HG02571 (cell line): ENCODE data around the gene CNP.
"Not testable (repeated sequence)": the region's sequence is repeated elsewhere in the genome, so short reads cannot be mapped to it uniquely, and the experiment has no call there.

Experiments used
- ATAC-seq: cut with Tn5 transposase; IDR thresholded peaks from one replicate; pipeline ENCODE4 v1.9.1; 2021; ENCODE audit warnings: mild to moderate bottlenecking, moderate library complexity; ENCODE audit not compliant: unreplicated experiment

CNP gene

GRCh38 chr17:41966463-41967140 is at the start of gene CNP:
Gene CNP (plus strand): TSS chr17:41966795. CDS start chr17:41966885, 90 bp downstream.
- ATAC-seq = peak; percentile 47

GRCh38 chr17:41917192-41917591 is 49.4 kb upstream of the CNP start:
- no peak for ATAC-seq

- ATAC-seq = no peak
Measured at GRCh38 chr17:41917679-41918313, 48.8 kb upstream of the CNP start.

DNA sequence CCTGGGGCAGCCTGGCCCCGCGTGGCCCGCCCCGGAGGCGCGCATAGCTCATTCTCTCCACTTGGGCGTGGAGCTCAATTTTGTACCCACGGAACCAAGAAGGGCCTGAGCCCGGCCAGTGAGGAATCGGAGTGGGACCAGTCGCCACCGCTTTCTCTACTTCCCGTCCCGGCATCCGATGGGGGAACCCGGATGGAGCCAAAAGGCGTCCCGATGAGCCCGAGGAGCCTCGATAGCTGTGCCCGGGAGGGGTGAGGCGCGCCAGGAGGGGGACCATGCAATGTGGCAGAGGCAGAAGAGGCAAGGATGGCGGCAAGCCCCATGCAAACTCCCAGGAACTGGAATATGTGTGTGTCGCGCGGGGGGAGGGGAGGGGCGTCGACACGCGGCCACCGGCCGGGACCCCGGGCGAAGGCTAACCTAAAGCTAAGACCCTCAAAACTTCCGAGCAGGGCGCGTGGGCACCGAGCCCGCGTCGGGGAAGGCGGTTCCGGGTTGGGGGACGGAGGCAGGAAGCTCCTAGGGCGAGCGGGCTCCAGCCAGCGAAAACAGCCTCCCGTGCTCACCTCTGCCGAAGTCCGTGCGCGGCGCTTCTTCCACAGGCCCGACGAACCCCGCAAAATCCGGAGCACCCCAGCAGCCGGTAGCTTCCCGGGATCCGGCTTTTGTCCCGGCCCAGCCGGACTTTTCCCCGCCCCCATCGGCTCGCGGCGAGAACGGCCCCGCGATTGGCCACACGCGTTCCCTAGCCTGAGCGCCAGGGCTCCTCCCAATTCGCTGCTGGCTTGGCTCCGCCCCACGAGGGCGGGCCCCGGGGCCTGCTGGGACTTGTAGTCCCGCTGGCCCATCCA is 48.1 kb upstream of the CNP start, which contains the start of gene ACLY:
Gene ACLY, minus strand, starts transcription at position 638 of the 851 bp plus-strand sequence. CDS start 5,078 bp downstream, outside the sequence.
- peak; percentile 91 for ATAC-seq

DNA sequence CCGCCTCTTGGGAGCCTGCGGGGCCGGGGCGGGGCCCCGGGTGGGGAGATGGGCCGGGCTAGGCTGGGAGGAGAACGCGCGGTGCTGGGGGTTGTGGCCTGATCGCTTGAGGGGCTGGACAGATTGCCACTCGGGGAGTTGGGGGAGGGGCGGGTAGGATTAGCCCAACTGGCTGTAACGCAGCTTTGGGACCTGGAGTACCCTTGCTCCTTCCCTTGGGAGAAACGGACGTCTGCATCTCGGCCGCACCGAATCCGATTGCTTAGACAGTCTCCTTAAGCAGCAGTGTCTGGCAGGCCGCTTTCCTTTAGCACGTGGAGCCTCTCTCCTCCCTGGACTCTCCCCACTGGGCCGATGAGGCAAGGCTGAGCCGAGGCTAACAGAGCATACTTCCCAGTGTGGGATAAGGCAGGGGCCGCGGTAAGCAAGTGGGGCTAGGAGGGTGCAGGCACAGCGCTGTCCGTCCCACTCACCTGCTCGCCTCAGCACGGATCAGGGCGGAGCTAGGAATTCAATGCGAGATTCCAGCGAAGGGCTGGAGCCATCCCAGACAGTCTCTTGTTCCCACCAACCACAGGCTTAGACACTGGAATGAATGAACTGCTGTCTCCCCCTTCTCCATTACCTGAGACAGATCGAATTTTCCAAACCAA is 47.3 kb upstream of the CNP start:
- ATAC-seq = peak; percentile 13

- no peak for ATAC-seq
Measured at GRCh38 chr17:41919840-41920579, 46.6 kb upstream of the CNP start.

DNA sequence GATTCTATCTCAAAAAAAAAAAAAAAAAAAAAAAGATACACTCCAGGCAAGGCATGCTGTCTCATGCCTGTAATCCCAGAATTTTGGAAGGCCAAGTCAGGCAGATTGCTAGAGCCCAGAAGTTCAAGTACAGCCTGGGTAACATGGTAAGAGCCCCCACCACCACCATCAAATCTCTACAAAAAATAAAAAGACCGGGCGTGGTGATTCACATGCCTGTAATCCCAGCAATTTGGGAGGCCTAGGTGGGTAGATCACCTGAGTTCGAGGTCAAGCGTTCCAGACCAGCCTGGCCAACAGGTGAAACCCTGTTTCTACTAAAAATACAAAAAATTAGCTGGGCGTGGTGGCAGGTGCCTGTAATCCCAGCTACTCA is 46.0 kb upstream of the CNP start:
- no peak for ATAC-seq

GRCh38 chr17:41925991-41926590 is 40.5 kb upstream of the CNP start:
- no peak for ATAC-seq

- ATAC-seq = no peak
Measured at GRCh38 chr17:41928693-41929251, 37.8 kb upstream of the CNP start.

GRCh38 chr17:41930009-41930832 is 36.4 kb upstream of the CNP start, which contains the start of gene ODAD4:
Gene ODAD4 (plus strand): TSS chr17:41930617. CDS start chr17:41930724, 107 bp downstream.
- ATAC-seq = peak; percentile 95

DNA sequence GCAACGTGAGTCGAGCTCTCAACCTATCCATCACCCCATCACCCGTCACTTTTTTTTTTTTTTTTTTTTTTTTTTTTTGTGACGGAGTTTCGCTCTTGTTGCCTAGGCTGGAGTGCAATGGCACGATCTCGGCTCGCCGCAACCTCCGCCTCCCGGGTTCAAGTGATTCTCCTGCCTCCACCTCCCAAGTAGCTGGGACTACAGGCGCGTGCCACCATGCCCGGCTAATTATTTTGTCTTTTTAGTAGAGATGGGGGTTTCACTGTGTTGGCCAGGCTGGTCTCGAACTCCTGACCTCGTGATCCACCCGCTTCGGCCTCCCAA is 35.8 kb upstream of the CNP start:
- ATAC-seq = not testable (repeated sequence)

GRCh38 chr17:41931715-41932114 is 34.9 kb upstream of the CNP start:
- not testable (repeated sequence) for ATAC-seq

- ATAC-seq = no peak
Measured at GRCh38 chr17:41932816-41933389, 33.7 kb upstream of the CNP start.

- ATAC-seq = no peak
Measured at GRCh38 chr17:41935641-41936040, 31.0 kb upstream of the CNP start.

GRCh38 chr17:41937970-41938954 is 28.3 kb upstream of the CNP start:
- ATAC-seq = no peak

GRCh38 chr17:41939044-41939692 is 27.4 kb upstream of the CNP start:
- ATAC-seq = no peak

- ATAC-seq = no peak
Measured at GRCh38 chr17:41939693-41940090, 26.9 kb upstream of the CNP start.
